ENCODE results near the gene NRP2. TPM values are rescaled to one million over a fixed set of nuclear protein-coding genes. Genes with fewer than 3 reads are reported as not detected.
A peak's percentile ranks its signal among the peaks of the same experiment; 100 is the strongest.

The NRP2 gene
- total RNA-seq, 1 donor from 2014 or later: 9.7 TPM

GRCh38 chr2:205700331-205701132 is 18.2 kb downstream of the NRP2 start:
- peak; percentile 35 for DNase-seq
- intact Hi-C loops (cut with micrococcal nuclease): no loop called here
- ATAC-seq: peak; percentile 68

- intact Hi-C loops (cut with micrococcal nuclease): no loop called here
- DNase-seq: no peak
These were observed 19.2 kb downstream of the NRP2 start for GRCh38 chr2:205701509-205701908.

GRCh38 chr2:205702576-205702975 is 20.3 kb downstream of the NRP2 start:
- DNase-seq (no peak), ATAC-seq (peak; percentile 4)
- intact Hi-C loops (cut with micrococcal nuclease): no loop called here

More at GRCh38 chr2:205701509-205701908, 19.2 kb downstream of the NRP2 start:
- no peak for ATAC-seq

- ATAC-seq (no peak), DNase-seq (no peak)
- intact Hi-C loops (cut with micrococcal nuclease): no loop called here
These were observed 21.3 kb downstream of the NRP2 start for GRCh38 chr2:205703471-205704126.

GRCh38 chr2:205704127-205704741 is 21.9 kb downstream of the NRP2 start:
- ATAC-seq: no peak
- intact Hi-C loops (cut with micrococcal nuclease): no loop called here
- no peak for DNase-seq

- intact Hi-C loops (cut with micrococcal nuclease): no loop called here
- ATAC-seq: no peak
- no peak for DNase-seq
These were observed 23.4 kb downstream of the NRP2 start for GRCh38 chr2:205705511-205706349.

- DNase-seq: peak; percentile 75
- intact Hi-C loops (cut with micrococcal nuclease): no loop called here
- ATAC-seq: peak; percentile 81
These were observed 24.6 kb downstream of the NRP2 start for GRCh38 chr2:205706769-205707381.

GRCh38 chr2:205708231-205708631 is 25.9 kb downstream of the NRP2 start:
- intact Hi-C loops (cut with micrococcal nuclease): no loop called here
- DNase-seq: no peak
- peak; percentile 44 for ATAC-seq

GRCh38 chr2:205709319-205709718 is 27.0 kb downstream of the NRP2 start:
- ATAC-seq (no peak), DNase-seq (no peak)
- intact Hi-C loops (cut with micrococcal nuclease): no loop called here

GRCh38 chr2:205712508-205712907 is 30.2 kb downstream of the NRP2 start:
- ATAC-seq: no peak
- intact Hi-C loops (cut with micrococcal nuclease): no loop called here
- DNase-seq: no peak

- intact Hi-C loops (cut with micrococcal nuclease): no loop called here
- no peak for ATAC-seq
- no peak for DNase-seq
These were observed 30.8 kb downstream of the NRP2 start for GRCh38 chr2:205713086-205713485.

- intact Hi-C loops (cut with micrococcal nuclease): no loop called here
- peak; percentile 53 for ATAC-seq
- no peak for DNase-seq
These were observed 31.9 kb downstream of the NRP2 start for GRCh38 chr2:205714058-205714776.

GRCh38 chr2:205714789-205715720 is 32.8 kb downstream of the NRP2 start:
- intact Hi-C loops (cut with micrococcal nuclease): no loop called here
- DNase-seq: no peak
- no peak for ATAC-seq

GRCh38 chr2:205715831-205716525 is 33.7 kb downstream of the NRP2 start:
- intact Hi-C loops (cut with micrococcal nuclease): no loop called here
- ATAC-seq (no peak), DNase-seq (no peak)

GRCh38 chr2:205717175-205717846 is 35.0 kb downstream of the NRP2 start:
- intact Hi-C loops (cut with micrococcal nuclease): no loop called here
- DNase-seq: no peak
- ATAC-seq: no peak

GRCh38 chr2:205717999-205718398 is 35.7 kb downstream of the NRP2 start:
- no peak for ATAC-seq
- DNase-seq: no peak
- intact Hi-C loops (cut with micrococcal nuclease): no loop called here
